ENCODE data around the gene MYL6. TPM values are rescaled to one million over a fixed set of nuclear protein-coding genes. Genes with fewer than 3 reads are reported as not detected.

Gene MYL6
- total RNA-seq, 6 experiments from 2014 or later: 409 to 644 (median 490) TPM

DNA sequence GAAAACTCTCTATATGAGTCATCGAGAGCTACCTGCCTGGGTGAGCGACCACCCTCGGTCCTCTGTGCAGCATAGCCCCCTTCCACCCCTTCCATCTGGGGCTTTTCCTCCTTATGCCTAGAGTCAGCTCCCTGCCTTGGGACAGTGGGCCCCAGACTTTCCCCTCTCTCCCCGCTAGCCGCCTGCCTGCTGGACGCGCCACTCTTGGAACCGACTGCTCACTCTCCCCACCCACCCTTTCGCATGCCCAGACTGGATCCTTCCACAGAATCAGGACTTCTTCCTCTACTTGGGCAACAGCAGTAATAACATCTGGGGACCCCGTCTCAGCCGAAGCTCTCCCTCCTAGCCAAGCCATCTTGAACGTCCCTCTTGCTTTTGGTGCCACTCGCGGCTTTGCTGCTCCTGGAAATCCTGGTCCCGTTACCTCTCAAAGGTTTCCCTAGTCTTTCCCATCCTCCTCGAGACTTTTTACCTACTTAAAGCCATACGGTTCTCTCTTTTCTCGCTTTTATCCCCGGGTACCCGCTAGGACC lies 29.4 kb upstream of the MYL6 start:
- peak overlapping the region; percentile 78 to 86 (median 85) for H3K27ac ChIP-seq
- H3K36me3 ChIP-seq: peaks cover 0 to 33% (median 20%) of the 10 kb centered on the region in 4 donors
- TF ChIP-seq, protein P1, sequence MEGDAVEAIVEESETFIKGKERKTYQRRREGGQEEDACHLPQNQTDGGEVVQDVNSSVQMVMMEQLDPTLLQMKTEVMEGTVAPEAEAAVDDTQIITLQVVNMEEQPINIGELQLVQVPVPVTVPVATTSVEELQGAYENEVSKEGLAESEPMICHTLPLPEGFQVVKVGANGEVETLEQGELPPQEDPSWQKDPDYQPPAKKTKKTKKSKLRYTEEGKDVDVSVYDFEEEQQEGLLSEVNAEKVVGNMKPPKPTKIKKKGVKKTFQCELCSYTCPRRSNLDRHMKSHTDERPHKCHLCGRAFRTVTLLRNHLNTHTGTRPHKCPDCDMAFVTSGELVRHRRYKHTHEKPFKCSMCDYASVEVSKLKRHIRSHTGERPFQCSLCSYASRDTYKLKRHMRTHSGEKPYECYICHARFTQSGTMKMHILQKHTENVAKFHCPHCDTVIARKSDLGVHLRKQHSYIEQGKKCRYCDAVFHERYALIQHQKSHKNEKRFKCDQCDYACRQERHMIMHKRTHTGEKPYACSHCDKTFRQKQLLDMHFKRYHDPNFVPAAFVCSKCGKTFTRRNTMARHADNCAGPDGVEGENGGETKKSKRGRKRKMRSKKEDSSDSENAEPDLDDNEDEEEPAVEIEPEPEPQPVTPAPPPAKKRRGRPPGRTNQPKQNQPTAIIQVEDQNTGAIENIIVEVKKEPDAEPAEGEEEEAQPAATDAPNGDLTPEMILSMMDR (IDR thresholded peaks at IDR 0.05): no peak
- TF ChIP-seq POLR2A (IDR thresholded peaks at IDR 0.05): no peak
- ATAC-seq: peak; percentile 2 to 8 (median 4)
- no peaks in the 10 kb centered on the region for H3K9me3 ChIP-seq
- peak in 1 of 3 donors; percentile 57 for DNase-seq
- intact Hi-C loops (cut with DNase I): loop anchor here in 1 of 2 donors (5.0 kb wide), 1 partner anchor 59 kb away; the partner anchor contains the start of gene SMARCC2
- no peaks in the 10 kb centered on the region for H3K27me3 ChIP-seq
- peaks cover 0 to 34% (median 11%) of the 10 kb centered on the region in 4 donors for H3K4me1 ChIP-seq
- 2% methylated on average over 17 of the region's 20 CpGs for WGBS (ENCODE audit: insufficient coverage, low coverage, low lambda C conversion rate, missing lambda C conversion rate)
- peak overlapping the region; percentile 70 to 95 (median 73) for H3K4me3 ChIP-seq

DNA sequence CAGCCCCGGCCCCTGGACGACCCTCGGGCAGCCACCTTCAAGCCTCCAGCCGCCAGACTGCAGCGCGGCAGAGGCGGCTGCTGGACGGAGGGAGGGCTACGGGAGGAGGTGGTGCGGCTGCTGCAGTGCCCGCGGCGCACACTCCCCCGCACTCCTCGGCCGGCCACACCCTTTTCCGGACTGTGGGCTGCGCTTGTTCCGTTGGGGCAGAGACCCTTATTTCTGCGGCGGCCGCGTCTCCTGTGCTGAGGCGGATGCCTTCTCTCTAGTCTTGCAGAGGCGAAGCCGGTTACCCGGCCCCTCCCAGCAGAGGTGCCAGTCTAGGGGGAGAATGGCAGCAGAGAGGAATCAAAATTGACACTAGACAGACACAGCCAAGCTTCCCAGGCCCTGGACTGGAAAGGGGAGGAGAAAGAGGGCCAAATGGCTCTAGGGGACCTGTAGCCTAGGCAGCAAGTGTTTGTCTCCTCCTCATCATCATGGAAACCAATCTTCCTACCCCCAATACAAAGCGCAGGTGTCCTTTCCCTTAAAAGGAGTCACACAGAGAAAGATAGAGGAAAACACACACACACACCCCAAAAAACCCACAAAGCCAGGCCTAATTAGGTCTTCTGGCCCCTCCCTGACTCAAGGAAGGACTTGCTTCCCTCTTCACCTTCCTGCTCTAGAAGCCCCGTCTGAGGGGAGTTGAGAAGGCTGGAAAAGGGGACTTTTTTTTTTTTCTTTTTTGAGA lies 28.8 kb upstream of the MYL6 start:
- Histone ChIP-seq H3K27me3 (no peaks in the 10 kb centered on the region), H3K27ac (peak overlapping the region in 2 of 3 donors; percentile 78 to 85), H3K36me3 (peaks cover 0 to 39% (median 23%) of the 10 kb centered on the region in 4 donors), H3K4me3 (peak overlapping the region; percentile 70 to 95 (median 73)), H3K9me3 (no peaks in the 10 kb centered on the region), H3K4me1 (peaks cover 0 to 30% (median 11%) of the 10 kb centered on the region in 4 donors)
- ATAC-seq (peak; percentile 20 to 41 (median 38)), DNase-seq (peak; percentile 68 to 75 (median 73))
- TF ChIP-seq POLR2A (IDR thresholded peaks at IDR 0.05): no peak
- TF ChIP-seq, protein P1 (IDR thresholded peaks at IDR 0.05): no peak
- intact Hi-C loops (cut with DNase I): loop anchor here in 1 of 2 donors (5.0 kb wide), 1 partner anchor 58 kb away; the partner anchor contains the start of gene SMARCC2
- 1% methylated on average over 28 of the region's 29 CpGs for WGBS (ENCODE audit: insufficient coverage, low coverage, low lambda C conversion rate, missing lambda C conversion rate)

- H3K4me1 ChIP-seq: peaks cover 0 to 30% (median 11%) of the 10 kb centered on the region in 4 donors
- peak overlapping the region in 1 of 3 donors; percentile 85 for H3K27ac ChIP-seq
- ATAC-seq: no peak
- TF ChIP-seq POLR2A (IDR thresholded peaks at IDR 0.05): no peak
- TF ChIP-seq, protein P1 (IDR thresholded peaks at IDR 0.05): no peak
- H3K9me3 ChIP-seq: no peaks in the 10 kb centered on the region
- H3K36me3 ChIP-seq: peaks cover 0 to 45% (median 26%) of the 10 kb centered on the region in 4 donors
- intact Hi-C loops (cut with DNase I): loop anchor here (5.0 kb wide), 1 partner anchor 57 kb away; the partner anchor contains the start of gene SMARCC2 (in 2 of the 2)
- DNase-seq: no peak
- H3K27me3 ChIP-seq: no peaks in the 10 kb centered on the region
- 49% methylated on average over 9 of the region's 22 CpGs for WGBS (ENCODE audit: insufficient coverage, low coverage, low lambda C conversion rate, missing lambda C conversion rate)
- peak overlapping the region; percentile 70 to 95 (median 73) for H3K4me3 ChIP-seq
Observed at GRCh38 chr12:56129942-56130495, 28.1 kb upstream of the MYL6 start.

- ATAC-seq: no peak
- Histone ChIP-seq H3K36me3 (peaks cover 0 to 49% (median 28%) of the 10 kb centered on the region in 4 donors), H3K27ac (no peak overlapping the region), H3K4me3 (no peak overlapping the region), H3K4me1 (peaks cover 0 to 27% (median 11%) of the 10 kb centered on the region in 4 donors), H3K9me3 (no peaks in the 10 kb centered on the region), H3K27me3 (no peaks in the 10 kb centered on the region)
- TF ChIP-seq, protein P1 (IDR thresholded peaks at IDR 0.05): no peak
- TF ChIP-seq POLR2A (IDR thresholded peaks at IDR 0.05): no peak
- no peak for DNase-seq
- intact Hi-C loops (cut with DNase I): loop anchor here in 1 of 2 donors (5.0 kb wide), 1 partner anchor 56 kb away; the partner anchor contains the start of gene SMARCC2
- 50% methylated on average over 2 of the region's 4 CpGs for WGBS (ENCODE audit: insufficient coverage, low coverage, low lambda C conversion rate, missing lambda C conversion rate)
Observed at GRCh38 chr12:56130876-56131275, 27.3 kb upstream of the MYL6 start.

Data from right lobe of liver (tissue), 6 donors.